SK-N-SH (cell line): Measurements from ENCODE around the gene CCDC14. TPM values are rescaled to one million over a fixed set of nuclear protein-coding genes. Genes with fewer than 3 reads are reported as not detected.
"Not testable (repeated sequence)": the region's sequence is repeated elsewhere in the genome, so short reads cannot be mapped to it uniquely, and the experiment has no call there.

ENCODE experiments used
- CTCF ChIA-PET: fragments of 300-600, 350-600 bp; formaldehyde crosslinking; extraction: SDS; loops from one replicate; lab custom pipeline; 2021; lab: Yijun Ruan, JAX
- POLR2A ChIA-PET: fragments of 350-600 bp; sonication (Branson Sonifier 250); formaldehyde crosslinking; extraction: SDS; loops from one replicate; lab custom pipeline; 2020; ENCODE audit warnings: antibody characterized with exemption, inconsistent platforms; lab: Yijun Ruan, JAX
- DNase-seq: peaks from one replicate; pipeline ENCODE4 v3.0.0; 2012
- H2AFZ ChIP-seq: fragments of 200-600 bp; sonication (generic); 2 replicates; pipeline ENCODE4 v1.8.1; 2016; ENCODE audit warnings: antibody characterized with exemption, mild to moderate bottlenecking, low read depth
- H3F3A ChIP-seq: fragments of 200-600 bp; sonication (generic); replicated peaks from 2 replicates; pipeline ENCODE3; 2016; ENCODE audit warnings: antibody characterized with exemption, mild to moderate bottlenecking; ENCODE audit not compliant: insufficient read depth
- H3K27ac ChIP-seq, 2 experiments: fragments of 200-500 bp in 1 of 2; fragments of 200-600 bp in 1 of 2; sonication (Bioruptor generic) in 1 of 2; sonication (generic), shearing (Covaris generic) in 1 of 2; 2 replicates each; pipeline versions ENCODE4 v1.5.1 to v1.6.1; 2014 to 2016; ENCODE audit warnings: low read depth in 2 of 2, inconsistent platforms in 1 of 2, low read length in 1 of 2, mild to moderate bottlenecking in 1 of 2, mixed read lengths in 1 of 2
- H3K27me3 ChIP-seq: fragments of 200-600 bp; sonication (generic), shearing (Covaris generic); 2 replicates; pipeline ENCODE4 v1.6.1; 2016; ENCODE audit warnings: mixed run types; ENCODE audit not compliant: insufficient read depth
- H3K36me3 ChIP-seq, 2 experiments: fragments of 200-500 bp in 1 of 2; fragments of 200-600 bp in 1 of 2; sonication (Bioruptor generic) in 1 of 2; sonication (generic) in 1 of 2; replicated peaks in 1 of 2; 2 replicates each; pipeline versions ENCODE3 to v1.5.1; 2014 to 2016; ENCODE audit warnings: low read length in 1 of 2, mild to moderate bottlenecking in 1 of 2; ENCODE audit not compliant: insufficient read depth in 2 of 2, control insufficient read depth in 1 of 2
- H3K4me1 ChIP-seq, 2 experiments: fragments of 200-500 bp in 1 of 2; fragments of 200-600 bp in 1 of 2; sonication (Bioruptor generic) in 1 of 2; sonication (generic), shearing (Covaris generic) in 1 of 2; 2 replicates each; pipeline versions ENCODE4 v1.5.1 to v1.6.1; 2014 to 2016; ENCODE audit warnings: low read depth in 1 of 2, low read length in 1 of 2, mixed run types in 1 of 2; ENCODE audit not compliant: insufficient read depth in 2 of 2, control insufficient read depth in 1 of 2
- H3K4me2 ChIP-seq: fragments of 200-600 bp; sonication (generic), shearing (Covaris generic); 2 replicates; pipeline ENCODE4 v1.6.1; 2017; ENCODE audit warnings: mixed run types
- H3K4me3 ChIP-seq, 2 experiments: fragments of 200-500 bp in 1 of 2; fragments of 200-600 bp in 1 of 2; sonication (Bioruptor generic) in 1 of 2; sonication (generic), shearing (Covaris generic) in 1 of 2; 2 replicates each; pipeline versions ENCODE4 v1.5.1 to v1.8.1; 2014 to 2016; ENCODE audit warnings: low read depth in 2 of 2, inconsistent platforms in 1 of 2, low read length in 1 of 2, mild to moderate bottlenecking in 1 of 2, mixed read lengths in 1 of 2, moderate library complexity in 1 of 2
- H3K79me2 ChIP-seq: fragments of 200-600 bp; sonication (generic); 2 replicates; pipeline ENCODE4 v1.8.1; 2017; ENCODE audit warnings: mild to moderate bottlenecking; ENCODE audit not compliant: insufficient read depth
- H3K9ac ChIP-seq: fragments of 200-600 bp; sonication (generic); 2 replicates; pipeline ENCODE4 v1.6.1; 2017; ENCODE audit warnings: mixed run types
- H3K9me2 ChIP-seq: fragments of 200-600 bp; sonication (generic); 2 replicates; pipeline ENCODE4 v1.6.1; 2017; ENCODE audit warnings: mixed run types
- H3K9me3 ChIP-seq: fragments of 200-600 bp; sonication (generic); 2 replicates; pipeline ENCODE4 v1.6.1; 2017; ENCODE audit warnings: mixed run types, mild to moderate bottlenecking, moderate library complexity
- H4K20me1 ChIP-seq: fragments of 200-600 bp; sonication (generic); 2 replicates; pipeline ENCODE4 v1.6.1; 2017; ENCODE audit warnings: mild to moderate bottlenecking, mixed run types; ENCODE audit not compliant: insufficient read depth
- GATA2 ChIP-seq: sonication (generic); formaldehyde crosslinking; IDR thresholded peaks from 2 replicates; pipeline ENCODE4 v1.5.0; 2020; ENCODE audit warnings: mild to moderate bottlenecking, missing genetic modification reagents
- JUND ChIP-seq: IDR thresholded peaks from 2 replicates; pipeline ENCODE4 v1.4.0; 2012
- RAD21 ChIP-seq: IDR thresholded peaks from 2 replicates; pipeline ENCODE4 v1.6.1; 2012; ENCODE audit warnings: mild to moderate bottlenecking, low read length
- SMC3 ChIP-seq: IDR thresholded peaks from 2 replicates; pipeline ENCODE4 v1.6.1; 2012; ENCODE audit warnings: low read depth, low read length, improper control_type of control experiment
- TCF12 ChIP-seq: IDR thresholded peaks from 2 replicates; pipeline ENCODE4 v1.4.0; 2012
- WGBS: methylation state at CpG from one replicate; pipeline ENCODE4 v1.1.6; 2017; ENCODE audit warnings: low lambda C conversion rate; 5-methylcytosine and 5-hydroxymethylcytosine counted together
- polyA plus RNA-seq, 3 experiments: library from polyadenylated mRNA; depleted of rRNA; stranded (reverse); fragments of >200 nt; gene quantifications; 2 replicates each; pipeline ENCODE4 v1.2.3, GENCODE V29; 2012
- TF ChIP-seq, protein P1 (sequence below): fragments of 200-600 bp; sonication (generic); IDR thresholded peaks from 2 replicates; pipeline ENCODE4 v1.6.1; 2017; ENCODE audit warnings: antibody characterized with exemption, mild to moderate bottlenecking, moderate library complexity

The CCDC14 gene
- polyA plus RNA-seq, 1 of the 3 experiments (the other 2 are of a cell fraction): 147 TPM

GRCh38 chr3:123979525-123980501 is 18.8 kb upstream of the CCDC14 start:
- not testable (repeated sequence) for H3K9me3 ChIP-seq

DNA sequence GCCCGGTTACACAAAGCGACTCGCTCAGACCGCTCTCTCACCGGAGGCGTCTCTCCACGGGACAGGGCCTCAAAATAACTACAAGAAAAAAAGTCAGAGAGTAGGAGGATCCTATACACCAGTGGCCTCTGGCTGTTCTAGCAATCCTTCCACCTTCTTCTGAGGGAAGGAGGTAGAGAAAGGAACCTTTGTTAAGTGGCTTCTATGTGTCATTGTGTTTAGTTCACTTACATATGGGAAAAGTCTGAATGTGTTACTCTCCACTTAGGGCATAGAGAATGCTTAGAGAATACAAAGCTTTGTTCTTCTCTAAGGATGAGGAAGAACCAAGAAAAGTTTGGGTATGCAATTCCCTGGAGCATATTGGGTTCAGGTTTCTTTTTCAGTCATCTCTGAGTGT is 15.9 kb upstream of the CCDC14 start:
- H3K27me3 ChIP-seq, DNase-seq, H3K27ac ChIP-seq, H3K9me3 ChIP-seq, H3K4me1 ChIP-seq, H3K9ac ChIP-seq, H3K9me2 ChIP-seq, POLR2A ChIA-PET, H3K4me3 ChIP-seq, CTCF ChIA-PET, H3K4me2 ChIP-seq, H3K79me2 ChIP-seq, H3F3A ChIP-seq, H3K36me3 ChIP-seq, H4K20me1 ChIP-seq: not testable (repeated sequence)
- H2AFZ ChIP-seq: 0 out of 2 replicates have a peak overlapping the region, but pooled peaks have one; percentile 41
- 90% methylated on average over 5 of the region's 7 CpGs for WGBS

More at GRCh38 chr3:123979525-123980501, 18.8 kb upstream of the CCDC14 start:
- peak; percentile 53 for DNase-seq
- ChIA-PET CTCF (interaction anchor here (0.6 to 1.5 kb wide), 5 partner anchors 10 to 340 kb away, joined by 3 to 9 read pairs (median 3); no protein-coding TSS in a partner anchor), POLR2A (interaction anchor here (0.7 to 1.2 kb wide), 3 partner anchors 19 to 1546 kb away, joined by 3 to 4 read pairs (median 3); partner anchors contain the start of gene CCDC14)
- not testable (repeated sequence) for H3F3A ChIP-seq, H3K79me2 ChIP-seq, H3K27me3 ChIP-seq, H3K36me3 ChIP-seq, H3K4me1 ChIP-seq, H3K9me2 ChIP-seq, H3K9ac ChIP-seq, H4K20me1 ChIP-seq
- 30% methylated on average over 22 of the region's 29 CpGs for WGBS
- Histone ChIP-seq H2AFZ (peak overlapping the region; percentile 92; the same call in 1 of the 2 replicates), H3K4me3 (peak overlapping the region; percentile 37 to 41), H3K27ac (peak overlapping the region in 1 of 2 experiments; percentile 40; a peak in 1 of 4 replicates), H3K4me2 (peak overlapping the region; percentile 75)
- TF ChIP-seq GATA2 (CRISPR knock-in tag): 0 out of 2 replicates have a peak, but pooled peaks have one; percentile 12
- TF ChIP-seq, protein P1, sequence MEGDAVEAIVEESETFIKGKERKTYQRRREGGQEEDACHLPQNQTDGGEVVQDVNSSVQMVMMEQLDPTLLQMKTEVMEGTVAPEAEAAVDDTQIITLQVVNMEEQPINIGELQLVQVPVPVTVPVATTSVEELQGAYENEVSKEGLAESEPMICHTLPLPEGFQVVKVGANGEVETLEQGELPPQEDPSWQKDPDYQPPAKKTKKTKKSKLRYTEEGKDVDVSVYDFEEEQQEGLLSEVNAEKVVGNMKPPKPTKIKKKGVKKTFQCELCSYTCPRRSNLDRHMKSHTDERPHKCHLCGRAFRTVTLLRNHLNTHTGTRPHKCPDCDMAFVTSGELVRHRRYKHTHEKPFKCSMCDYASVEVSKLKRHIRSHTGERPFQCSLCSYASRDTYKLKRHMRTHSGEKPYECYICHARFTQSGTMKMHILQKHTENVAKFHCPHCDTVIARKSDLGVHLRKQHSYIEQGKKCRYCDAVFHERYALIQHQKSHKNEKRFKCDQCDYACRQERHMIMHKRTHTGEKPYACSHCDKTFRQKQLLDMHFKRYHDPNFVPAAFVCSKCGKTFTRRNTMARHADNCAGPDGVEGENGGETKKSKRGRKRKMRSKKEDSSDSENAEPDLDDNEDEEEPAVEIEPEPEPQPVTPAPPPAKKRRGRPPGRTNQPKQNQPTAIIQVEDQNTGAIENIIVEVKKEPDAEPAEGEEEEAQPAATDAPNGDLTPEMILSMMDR: peak; percentile 79
- peak; percentile 55 for TF ChIP-seq RAD21
- peak; percentile 42 for TF ChIP-seq SMC3

GRCh38 chr3:123976181-123976898 is 15.3 kb upstream of the CCDC14 start:
- H3K9me3 ChIP-seq, H3F3A ChIP-seq, H3K9ac ChIP-seq, H3K27ac ChIP-seq, CTCF ChIA-PET, H4K20me1 ChIP-seq, H3K36me3 ChIP-seq, H3K79me2 ChIP-seq, H3K4me3 ChIP-seq, H3K9me2 ChIP-seq, H3K4me2 ChIP-seq, H3K4me1 ChIP-seq, DNase-seq, H3K27me3 ChIP-seq, POLR2A ChIA-PET: not testable (repeated sequence)
- peak; percentile 32; the same call in 1 of the 2 replicates for TF ChIP-seq TCF12
- TF ChIP-seq JUND: 0 out of 2 replicates have a peak, but pooled peaks have one; percentile 14
- WGBS: 75% methylated on average over 4 of the region's 4 CpGs
- H2AFZ ChIP-seq: 0 out of 2 replicates have a peak overlapping the region, but pooled peaks have one; percentile 41

GRCh38 chr3:123975030-123975429 is 14.0 kb upstream of the CCDC14 start:
- CTCF ChIA-PET, H3K9me2 ChIP-seq: not testable (repeated sequence)

More at GRCh38 chr3:123975030-123975429, 14.0 kb upstream of the CCDC14 start:
- H3K4me1 ChIP-seq, H2AFZ ChIP-seq, H3F3A ChIP-seq, H4K20me1 ChIP-seq, H3K9ac ChIP-seq, DNase-seq, H3K27me3 ChIP-seq, POLR2A ChIA-PET, H3K4me3 ChIP-seq, H3K79me2 ChIP-seq, H3K4me2 ChIP-seq, H3K36me3 ChIP-seq, H3K27ac ChIP-seq, H3K9me3 ChIP-seq: not testable (repeated sequence)
- 80% methylated on average over 4 of the region's 7 CpGs for WGBS
